Spinal cord (tissue), 10 donors: ENCODE data around the gene VN1R5. TPM values are rescaled to one million over a fixed set of nuclear protein-coding genes. Genes with fewer than 3 reads are reported as not detected.

Source experiments
- DNase-seq, 6 donors: peaks; one replicate each; pipeline versions ENCODE4 v3.0.0 to v3.0.0-alpha.2; 2013 to 2015; ENCODE audit warnings: low spot score in 6 of 6, low read depth in 4 of 6
- H3K27ac ChIP-seq: one replicate; pipeline ENCODE4 v1.5.1; 2013; ENCODE audit warnings: low read depth, low read length, control low read depth
- H3K27me3 ChIP-seq: one replicate; pipeline ENCODE4 v1.6.1; 2013; ENCODE audit warnings: low read length; ENCODE audit not compliant: control insufficient read depth, insufficient read depth
- H3K36me3 ChIP-seq: one replicate; pipeline ENCODE4 v1.6.1; 2013; ENCODE audit warnings: low read length; ENCODE audit not compliant: control insufficient read depth, insufficient read depth
- H3K4me1 ChIP-seq: one replicate; pipeline ENCODE4 v1.6.1; 2013; ENCODE audit warnings: low read length; ENCODE audit not compliant: control insufficient read depth, insufficient read depth
- H3K4me3 ChIP-seq: one replicate; pipeline ENCODE4 v1.5.1; 2013; ENCODE audit warnings: low read depth, low read length, control low read depth
- H3K9me3 ChIP-seq: one replicate; pipeline ENCODE4 v1.6.1; 2013; ENCODE audit warnings: low read length; ENCODE audit not compliant: control insufficient read depth, insufficient read depth
- WGBS: methylation state at CpG from one replicate; pipeline ENCODE4 v1.1.5; 2013; ENCODE audit warnings: missing lambda C conversion rate; ENCODE audit not compliant: insufficient coverage; 5-methylcytosine and 5-hydroxymethylcytosine counted together
- polyA plus RNA-seq, 2 donors: library from polyadenylated mRNA; unstranded; fragments of 120-200 nt; gene quantifications; one replicate each; pipeline ENCODE4 v1.2.1, GENCODE V29; 2013; ENCODE audit not compliant: insufficient read length in 2 of 2
- total RNA-seq, 2 donors: library from RNA; depleted of rRNA in 1 of 2; stranded (reverse); fragments of 120-200 nt in 1 of 2; fragments of >200 nt in 1 of 2; gene quantifications; one replicate each; pipeline versions ENCODE4 v1.2.3 to v1.2.4, GENCODE V29; 2013 to 2014
- donor health status: healthy.

The VN1R5 gene
- total and polyA plus RNA-seq, 4 donors = not detected

DNA sequence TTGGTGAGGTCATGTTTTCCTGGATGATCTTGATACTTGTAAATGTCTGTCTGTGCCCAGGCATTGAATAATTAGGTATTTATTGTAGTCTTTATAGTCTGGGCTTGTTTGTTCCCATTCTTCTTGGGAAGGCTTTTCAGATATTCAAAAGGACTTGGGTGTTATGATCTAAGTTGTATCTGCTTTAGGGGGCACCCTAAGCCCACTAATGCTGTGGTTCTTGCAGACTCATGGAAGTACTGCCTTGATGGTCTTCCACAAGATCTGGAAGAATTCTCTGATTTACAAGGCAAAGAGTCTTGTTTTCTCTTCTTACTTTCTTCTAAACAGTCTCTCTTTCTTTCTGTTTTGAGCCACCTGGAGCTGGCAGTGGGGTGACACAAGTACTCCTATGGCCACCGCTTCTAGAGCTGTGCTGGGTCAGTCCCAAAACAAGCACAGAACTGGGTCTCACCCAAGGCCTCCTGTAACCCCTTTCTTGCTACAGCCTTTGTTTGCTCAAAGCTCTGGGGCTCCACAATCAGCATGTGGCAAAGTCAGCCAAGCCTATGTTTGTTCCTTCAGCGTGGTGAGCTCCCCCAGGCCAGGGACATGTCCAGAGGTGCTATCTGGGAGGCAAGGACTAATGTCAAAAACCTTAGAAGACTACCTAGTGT is 12.6 kb downstream of the VN1R5 start:
- no peak overlapping the region for H3K27ac ChIP-seq
- 70% methylated on average over 2 of the region's 2 CpGs for WGBS
- no peaks in the 10 kb centered on the region for H3K36me3 ChIP-seq
- no peak overlapping the region for H3K4me3 ChIP-seq
- no peak for DNase-seq
- H3K9me3 ChIP-seq = no peaks in the 10 kb centered on the region
- H3K4me1 ChIP-seq = peaks cover 3% of the 10 kb centered on the region
- H3K27me3 ChIP-seq = no peaks in the 10 kb centered on the region

DNA sequence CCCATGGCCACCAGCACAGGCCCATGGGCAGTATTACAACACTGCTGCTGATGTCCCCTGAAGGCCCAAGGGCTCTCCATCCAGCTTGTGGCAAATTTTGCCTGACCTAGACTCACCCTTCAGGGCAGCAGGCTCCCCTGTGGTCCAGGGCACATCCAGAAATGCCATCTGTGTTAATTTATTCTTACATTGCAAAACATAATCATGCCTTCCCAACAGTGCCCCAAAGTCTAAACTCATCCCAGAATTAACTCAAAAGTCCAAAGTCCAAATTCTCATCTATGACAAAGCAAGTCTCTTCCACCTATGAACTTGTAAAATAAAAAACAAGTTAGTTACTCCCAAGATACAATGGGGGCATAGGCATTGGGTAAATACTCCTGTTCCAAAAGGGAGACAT is 13.3 kb downstream of the VN1R5 start:
- H3K27me3 ChIP-seq = no peaks in the 10 kb centered on the region

DNA sequence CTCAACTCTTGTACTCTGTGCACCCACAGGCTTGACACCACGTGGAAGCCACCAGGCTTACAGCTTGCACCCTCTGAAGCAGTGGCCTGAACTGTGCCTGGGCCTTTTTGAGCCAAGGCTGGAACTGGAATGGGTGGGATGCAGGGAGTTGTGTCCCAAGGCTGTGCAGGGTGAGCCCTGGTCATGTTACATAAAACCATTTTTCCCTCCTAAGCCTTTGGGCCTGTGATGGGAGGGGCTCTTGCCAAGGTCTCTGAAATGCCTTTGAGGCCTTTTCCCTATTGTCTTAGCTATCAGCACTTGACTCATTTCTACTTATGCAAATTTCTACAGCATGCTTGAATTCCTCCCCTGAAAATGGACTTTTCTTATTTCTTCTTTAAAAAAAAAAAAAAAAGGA is 14.1 kb downstream of the VN1R5 start:
- Histone ChIP-seq H3K4me3 (no peak overlapping the region), H3K36me3 (no peaks in the 10 kb centered on the region), H3K27me3 (no peaks in the 10 kb centered on the region), H3K9me3 (no peaks in the 10 kb centered on the region), H3K4me1 (peaks cover 3% of the 10 kb centered on the region), H3K27ac (no peak overlapping the region)
- WGBS = no CpG with 5 or more reads among the region's 1 CpG
- DNase-seq = no peak

More for the DNA sequence above, 13.3 kb downstream of the VN1R5 start:
- Histone ChIP-seq H3K4me1 (peaks cover 3% of the 10 kb centered on the region), H3K27ac (no peak overlapping the region), H3K4me3 (no peak overlapping the region), H3K36me3 (no peaks in the 10 kb centered on the region), H3K9me3 (no peaks in the 10 kb centered on the region)
- DNase-seq = no peak

DNA sequence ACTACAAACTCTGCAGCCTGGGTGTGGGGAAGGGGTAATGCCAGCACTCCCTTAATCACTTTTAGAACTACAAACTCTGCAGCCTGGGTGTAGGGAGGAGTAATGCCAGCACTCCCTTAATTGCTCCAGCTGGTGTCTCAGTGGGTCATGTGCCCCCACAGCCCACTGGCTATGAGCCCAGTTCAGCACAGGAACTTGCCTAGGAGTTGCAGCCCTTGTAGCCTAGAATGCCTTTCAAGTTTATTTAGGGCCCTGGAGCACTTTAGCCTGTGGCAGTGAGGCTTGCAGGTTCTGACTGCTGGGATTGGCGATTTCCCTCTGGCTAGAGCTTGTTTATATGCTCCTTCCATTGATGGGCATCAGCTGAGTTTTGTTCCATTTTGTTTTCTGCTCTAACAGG is 17.1 kb downstream of the VN1R5 start:
- DNase-seq = peak; percentile 12 to 80 (median 46)
- H3K27ac ChIP-seq = no peak overlapping the region
- H3K27me3 ChIP-seq = no peaks in the 10 kb centered on the region
- no peaks in the 10 kb centered on the region for H3K36me3 ChIP-seq
- H3K9me3 ChIP-seq = no peaks in the 10 kb centered on the region
- WGBS = 40% methylated on average over 1 of the region's 1 CpG
- peaks cover 3% of the 10 kb centered on the region for H3K4me1 ChIP-seq
- H3K4me3 ChIP-seq = no peak overlapping the region

DNA sequence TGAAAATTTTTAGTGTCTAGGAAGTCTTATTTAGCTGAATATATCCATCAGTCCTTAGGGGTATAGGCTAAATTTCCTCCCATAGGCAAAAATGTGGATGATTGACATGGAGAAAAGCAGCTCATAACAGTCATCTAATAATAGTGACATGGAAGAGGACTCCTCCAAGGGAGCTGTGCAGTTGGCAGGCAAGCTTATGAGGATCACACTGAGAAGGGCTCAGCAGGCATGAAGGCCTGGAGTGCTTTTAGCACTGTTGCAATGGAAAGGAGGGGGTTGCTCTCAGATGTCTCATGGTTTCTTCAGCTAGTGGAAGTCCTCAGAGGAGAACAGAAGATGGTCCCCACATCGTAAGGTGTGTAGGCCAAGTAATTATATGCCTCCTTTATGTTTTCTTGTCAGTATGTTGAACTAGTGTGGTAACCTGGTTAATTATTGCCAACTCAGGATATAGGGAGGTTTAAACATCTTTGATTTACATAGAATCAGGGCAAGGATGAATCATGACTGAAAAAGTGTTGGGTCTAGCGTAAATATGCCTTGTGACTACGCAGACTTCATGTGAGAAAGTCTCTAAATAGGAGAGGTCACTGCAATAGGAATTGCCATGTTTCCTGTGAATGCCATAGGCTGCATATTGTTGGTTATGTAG is 18.9 kb downstream of the VN1R5 start:
- H3K36me3 ChIP-seq = no peaks in the 10 kb centered on the region
- DNase-seq = no peak
- H3K27me3 ChIP-seq = no peaks in the 10 kb centered on the region
- no peak overlapping the region for H3K27ac ChIP-seq
- H3K9me3 ChIP-seq = no peaks in the 10 kb centered on the region
- H3K4me1 ChIP-seq = peaks cover 3% of the 10 kb centered on the region
- WGBS = 90% methylated on average over 3 of the region's 3 CpGs
- no peak overlapping the region for H3K4me3 ChIP-seq

DNA sequence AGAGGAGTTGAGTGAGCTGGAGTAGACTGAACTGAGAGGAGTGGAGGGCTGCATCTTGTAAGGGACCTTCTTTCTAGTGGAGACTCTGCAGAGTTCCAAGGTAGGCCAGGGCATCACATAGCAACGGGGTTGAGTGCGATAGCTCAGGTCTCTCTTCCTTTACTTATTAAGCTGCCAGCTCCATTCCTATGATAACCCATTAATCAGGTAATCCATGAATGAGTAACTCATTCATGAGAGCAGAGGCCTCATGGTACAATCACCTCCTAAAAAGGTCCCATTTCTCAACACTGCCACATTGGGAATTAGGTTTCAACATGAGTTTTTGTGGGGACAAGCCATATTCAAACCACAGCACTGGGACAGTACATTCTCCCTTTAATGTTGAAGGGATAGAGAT is 21.3 kb downstream of the VN1R5 start:
- Histone ChIP-seq H3K27ac (no peak overlapping the region), H3K4me1 (peaks cover 3% of the 10 kb centered on the region), H3K9me3 (no peaks in the 10 kb centered on the region), H3K27me3 (no peaks in the 10 kb centered on the region), H3K4me3 (no peak overlapping the region), H3K36me3 (no peaks in the 10 kb centered on the region)
- 100% methylated on average over 2 of the region's 2 CpGs for WGBS
- DNase-seq = no peak

DNA sequence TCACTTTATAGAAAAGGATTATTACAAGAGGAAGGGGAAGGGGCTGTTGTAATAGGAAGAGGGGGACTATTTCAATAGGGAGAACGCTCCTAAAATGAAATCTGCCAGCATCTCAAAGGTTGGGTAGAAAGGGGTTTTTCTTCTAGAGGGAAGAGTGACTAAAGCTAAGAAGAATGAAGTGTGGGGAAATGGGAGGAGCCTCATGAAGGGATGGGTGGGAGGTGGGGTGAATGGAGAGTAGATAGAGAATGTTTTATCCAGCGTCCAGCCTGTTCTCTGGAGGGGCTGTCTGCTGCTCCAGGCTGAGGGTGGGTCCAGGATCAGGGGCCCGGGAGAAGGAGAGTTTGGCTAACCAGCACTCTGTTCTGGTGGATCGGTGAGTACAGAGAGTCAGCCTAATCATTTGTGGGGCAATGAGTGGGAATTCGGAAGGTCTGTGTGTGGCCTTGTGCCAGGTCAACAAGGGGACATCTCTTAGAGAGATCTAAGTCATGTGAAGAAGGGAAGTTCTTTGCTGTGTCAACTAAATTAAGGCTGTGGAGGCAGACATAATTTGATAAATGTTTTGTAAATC is 25.2 kb downstream of the VN1R5 start:
- no peak for DNase-seq
- no peaks in the 10 kb centered on the region for H3K27me3 ChIP-seq
- no peak overlapping the region for H3K4me3 ChIP-seq
- no peak overlapping the region for H3K27ac ChIP-seq
- H3K9me3 ChIP-seq = no peaks in the 10 kb centered on the region
- WGBS = 70% methylated on average over 5 of the region's 5 CpGs
- no peaks in the 10 kb centered on the region for H3K36me3 ChIP-seq
- H3K4me1 ChIP-seq = no peaks in the 10 kb centered on the region

DNA sequence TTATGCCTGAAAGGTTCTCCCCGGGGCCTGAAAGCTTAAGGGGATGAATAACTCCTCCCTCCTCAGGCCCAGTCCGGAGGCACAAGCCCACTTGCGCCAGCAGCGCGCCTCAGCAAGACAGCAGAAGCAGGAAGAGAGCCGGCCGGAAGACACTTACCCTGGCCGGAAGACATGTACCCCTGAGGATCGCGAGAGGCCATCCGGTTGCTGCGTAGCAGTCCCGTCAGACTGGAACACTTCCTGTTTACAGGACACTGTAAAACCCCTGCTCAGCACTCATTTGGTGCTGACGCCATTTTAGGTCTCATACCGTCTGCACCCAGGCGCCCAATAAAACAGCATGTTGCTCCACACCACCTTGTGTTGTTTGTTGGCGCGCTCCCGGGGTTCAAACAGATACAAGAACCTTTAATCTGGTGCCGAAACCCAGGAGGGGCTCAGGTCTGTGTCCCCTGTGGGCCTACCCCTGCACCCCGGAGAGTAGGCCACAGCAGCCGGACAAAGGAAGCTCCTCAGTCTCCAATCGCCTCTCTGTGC is 30.3 kb downstream of the VN1R5 start:
- Histone ChIP-seq H3K36me3 (no peaks in the 10 kb centered on the region), H3K27me3 (no peaks in the 10 kb centered on the region), H3K27ac (no peak overlapping the region), H3K9me3 (peaks cover 1% of the 10 kb centered on the region), H3K4me1 (no peaks in the 10 kb centered on the region), H3K4me3 (no peak overlapping the region)
- WGBS = 98% methylated on average over 23 of the region's 23 CpGs
- no peak for DNase-seq

DNA sequence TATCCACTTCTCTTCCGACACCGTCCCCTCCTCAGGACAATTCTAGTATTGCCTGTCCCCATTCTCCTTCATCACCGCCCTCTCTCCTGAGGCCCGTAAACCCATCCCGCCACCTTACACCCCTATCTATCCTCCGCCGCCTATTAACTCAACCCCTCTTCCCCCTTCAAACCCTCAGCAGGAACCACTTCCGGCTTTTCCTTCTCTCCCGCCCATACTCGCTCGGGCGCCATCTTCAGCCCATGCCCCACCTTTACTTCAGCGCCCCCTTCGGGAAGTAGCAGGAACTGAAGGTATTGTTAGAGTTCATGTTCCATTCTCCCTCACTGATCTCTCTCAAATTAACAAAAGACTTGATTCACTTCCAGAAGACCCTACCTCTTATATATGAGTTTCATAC is 31.6 kb downstream of the VN1R5 start:
- Histone ChIP-seq H3K4me3 (no peak overlapping the region), H3K27me3 (no peaks in the 10 kb centered on the region), H3K9me3 (peaks cover 1% of the 10 kb centered on the region), H3K27ac (no peak overlapping the region), H3K4me1 (no peaks in the 10 kb centered on the region), H3K36me3 (no peaks in the 10 kb centered on the region)
- 89% methylated on average over 11 of the region's 14 CpGs for WGBS
- DNase-seq = no peak

DNA sequence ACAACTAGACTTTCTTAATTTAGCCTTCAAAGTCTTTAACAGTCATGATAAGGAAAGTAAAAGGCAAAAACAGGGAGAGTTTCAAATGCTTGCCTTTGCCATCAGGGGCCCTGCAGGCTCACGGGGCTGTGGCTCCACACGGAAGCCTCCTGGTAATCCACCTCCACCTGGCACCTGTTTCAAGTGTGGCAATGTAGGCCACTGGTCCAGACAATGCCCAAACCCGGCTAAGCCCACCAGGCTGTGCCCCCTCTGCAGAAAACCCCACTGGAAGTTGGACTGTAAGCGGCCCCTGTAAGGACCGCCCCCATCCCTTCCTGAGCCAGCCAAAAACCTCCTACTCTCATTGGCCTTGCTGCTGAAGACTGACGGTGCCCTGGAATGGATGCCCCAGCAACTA is 32.5 kb downstream of the VN1R5 start:
- no peak overlapping the region for H3K4me3 ChIP-seq
- no peaks in the 10 kb centered on the region for H3K4me1 ChIP-seq
- WGBS = 90% methylated on average over 5 of the region's 6 CpGs
- no peaks in the 10 kb centered on the region for H3K27me3 ChIP-seq
- H3K27ac ChIP-seq = no peak overlapping the region
- DNase-seq = no peak
- peaks cover 1% of the 10 kb centered on the region for H3K9me3 ChIP-seq
- no peaks in the 10 kb centered on the region for H3K36me3 ChIP-seq
